Calu3 (cell line): Measurements from ENCODE around the gene USP32. TPM values are rescaled to one million over a fixed set of nuclear protein-coding genes. Genes with fewer than 3 reads are reported as not detected.

Experiments used
- BruUV-seq: library from RNA; stranded (reverse); fragments of 400-500 nt; replicated peaks from 2 replicates; lab custom pipeline; 2021; lab: Mats Ljungman, UMichigan
- CTCF ChIA-PET: fragments of 300-600 bp; sonication (Branson Sonifier 250); formaldehyde crosslinking; loops from one replicate; lab custom pipeline; 2022; ENCODE audit warnings: antibody characterized with exemption; lab: Charles Lee
- DNase-seq: peaks from one replicate; pipeline ENCODE4 v3.0.0; 2022
- H3K27ac Mint-ChIP-seq: one replicate; pipeline ENCODE4 v1.8.0; 2022; ENCODE audit warnings: mixed read lengths; ENCODE audit not compliant: unreplicated experiment
- H3K27me3 Mint-ChIP-seq: one replicate; pipeline ENCODE4 v1.8.0; 2022; ENCODE audit warnings: mixed read lengths; ENCODE audit not compliant: unreplicated experiment
- H3K36me3 Mint-ChIP-seq: one replicate; pipeline ENCODE4 v1.8.0; 2022; ENCODE audit warnings: mild to moderate bottlenecking, moderate library complexity, mixed read lengths; ENCODE audit not compliant: insufficient read depth, unreplicated experiment
- H3K4me1 Mint-ChIP-seq: one replicate; pipeline ENCODE4 v1.8.0; 2022; ENCODE audit warnings: mild to moderate bottlenecking, low read depth, mixed read lengths; ENCODE audit not compliant: unreplicated experiment
- H3K4me3 Mint-ChIP-seq: one replicate; pipeline ENCODE4 v1.8.0; 2022; ENCODE audit warnings: mild to moderate bottlenecking, low read depth, moderate library complexity, mixed read lengths; ENCODE audit not compliant: unreplicated experiment
- H3K9me3 Mint-ChIP-seq: one replicate; pipeline ENCODE4 v1.8.0; 2022; ENCODE audit warnings: low read depth, mixed read lengths; ENCODE audit not compliant: unreplicated experiment
- CTCF ChIP-seq: fragments of 200-600 bp; IDR thresholded peaks from one replicate; pipeline ENCODE4 v1.8.0; 2022; ENCODE audit warnings: antibody characterized with exemption; ENCODE audit not compliant: unreplicated experiment
- intact Hi-C: fragments of 100-400 bp; cut with micrococcal nuclease; formaldehyde crosslinking; loops from one replicate; pipeline ENCODE4 v1.10.0; 2022; ENCODE audit not compliant: unreplicated experiment
- total RNA-seq: library from RNA; stranded (reverse); gene quantifications from 2 replicates; pipeline ENCODE4 v1.2.3, GENCODE V29; 2022

USP32 gene
- total RNA-seq, 1 experiment from 2014 or later: 29.6 TPM

GRCh38 chr17:60146206-60146605, 245.7 kb downstream of the USP32 start:
- no peak for DNase-seq
- peaks cover 47% of the 10 kb centered on the region for H3K27me3 Mint-ChIP-seq
- H3K4me3 Mint-ChIP-seq: no peak overlapping the region
- intact Hi-C loops: loop anchor here (10.0 kb wide), 1 partner anchor 289 kb away; no protein-coding TSS in a partner anchor
- H3K4me1 Mint-ChIP-seq: peaks cover 15% of the 10 kb centered on the region
- H3K27ac Mint-ChIP-seq: no peak overlapping the region
- no peak for TF ChIP-seq CTCF
- no peaks in the 10 kb centered on the region for H3K36me3 Mint-ChIP-seq
- no peaks in the 10 kb centered on the region for H3K9me3 Mint-ChIP-seq
- no TSS peak for BruUV-seq
- CTCF ChIA-PET: no interaction called here

- peaks cover 19% of the 10 kb centered on the region for H3K4me1 Mint-ChIP-seq
- no peaks in the 10 kb centered on the region for H3K9me3 Mint-ChIP-seq
- H3K27me3 Mint-ChIP-seq: peaks cover 56% of the 10 kb centered on the region
- no peak overlapping the region for H3K27ac Mint-ChIP-seq
- intact Hi-C loops: loop anchor here (10.0 kb wide), 1 partner anchor 290 kb away; no protein-coding TSS in a partner anchor
- CTCF ChIA-PET: no interaction called here
- no peaks in the 10 kb centered on the region for H3K36me3 Mint-ChIP-seq
- no peak for TF ChIP-seq CTCF
- no TSS peak for BruUV-seq
- no peak for DNase-seq
- no peak overlapping the region for H3K4me3 Mint-ChIP-seq
Observed at GRCh38 chr17:60145006-60145935, 246.7 kb downstream of the USP32 start.

- peaks cover 44% of the 10 kb centered on the region for H3K27me3 Mint-ChIP-seq
- peaks cover 19% of the 10 kb centered on the region for H3K4me1 Mint-ChIP-seq
Observed at GRCh38 chr17:60142872-60143499, 248.9 kb downstream of the USP32 start.

More at GRCh38 chr17:60142872-60143499, 248.9 kb downstream of the USP32 start:
- peak overlapping the region; percentile 45 for H3K4me3 Mint-ChIP-seq
- no TSS peak for BruUV-seq
- H3K9me3 Mint-ChIP-seq: no peaks in the 10 kb centered on the region
- peak overlapping the region; percentile 20 for H3K27ac Mint-ChIP-seq
- H3K36me3 Mint-ChIP-seq: no peaks in the 10 kb centered on the region
- DNase-seq: peak; percentile 86
- peak; percentile 50 for TF ChIP-seq CTCF
- intact Hi-C loops: loop anchor here (1.0 to 10.0 kb wide), 3 partner anchors 32 to 292 kb away; no protein-coding TSS in a partner anchor
- CTCF ChIA-PET: interaction anchor here (0.6 to 1.3 kb wide), 2 partner anchors 88 to 271 kb away, joined by 3 to 8 read pairs; no protein-coding TSS in a partner anchor
